ENCODE results near the gene SPATA45. TPM values are rescaled to one million over a fixed set of nuclear protein-coding genes. Genes with fewer than 3 reads are reported as not detected.
A peak's percentile ranks its signal among the peaks of the same experiment; 100 is the strongest.

SPATA45 gene
- total and polyA plus RNA-seq, 2 donors (not counting 1 experiment from before 2014, with no cell fraction given) = 0.44 to 0.83 TPM

- Histone ChIP-seq H3K36me3 (ENCODE audit: control insufficient read depth, insufficient read depth, low read length) (peaks cover 2% of the 10 kb centered on the region), H3K4me1 (ENCODE audit: control insufficient read depth, extremely low read depth, insufficient read depth, low read length) (peaks cover 6% of the 10 kb centered on the region), H3K27ac (ENCODE audit: insufficient read depth, low read length) (no peak overlapping the region), H3K9ac (ENCODE audit: insufficient read depth, low read length) (no peak overlapping the region), H4K20me1 (ENCODE audit: control insufficient read depth, extremely low read depth, insufficient read depth, low read length) (no peaks in the 10 kb centered on the region), H3K4me3 (replicated peaks in 1 of 4; ENCODE audit: control extremely low read depth in 1 of 4, insufficient read depth in 1 of 4, low read depth in 3 of 4, low read length in 4 of 4) (no peak overlapping the region), H3K79me2 (ENCODE audit: control insufficient read depth, insufficient read depth, low read length) (peaks cover 4% of the 10 kb centered on the region), H3K27me3 (ENCODE audit: control insufficient read depth, insufficient read depth, low read length) (no peaks in the 10 kb centered on the region), H3K4me2 (ENCODE audit: extremely low read depth, insufficient read depth, low read length) (no peak overlapping the region), H3K9me3 (ENCODE audit: control insufficient read depth, insufficient read depth, low read depth, low read length) (no peaks in the 10 kb centered on the region), H2AFZ (ENCODE audit: low read length) (no peak overlapping the region)
- TF ChIP-seq, protein P1, sequence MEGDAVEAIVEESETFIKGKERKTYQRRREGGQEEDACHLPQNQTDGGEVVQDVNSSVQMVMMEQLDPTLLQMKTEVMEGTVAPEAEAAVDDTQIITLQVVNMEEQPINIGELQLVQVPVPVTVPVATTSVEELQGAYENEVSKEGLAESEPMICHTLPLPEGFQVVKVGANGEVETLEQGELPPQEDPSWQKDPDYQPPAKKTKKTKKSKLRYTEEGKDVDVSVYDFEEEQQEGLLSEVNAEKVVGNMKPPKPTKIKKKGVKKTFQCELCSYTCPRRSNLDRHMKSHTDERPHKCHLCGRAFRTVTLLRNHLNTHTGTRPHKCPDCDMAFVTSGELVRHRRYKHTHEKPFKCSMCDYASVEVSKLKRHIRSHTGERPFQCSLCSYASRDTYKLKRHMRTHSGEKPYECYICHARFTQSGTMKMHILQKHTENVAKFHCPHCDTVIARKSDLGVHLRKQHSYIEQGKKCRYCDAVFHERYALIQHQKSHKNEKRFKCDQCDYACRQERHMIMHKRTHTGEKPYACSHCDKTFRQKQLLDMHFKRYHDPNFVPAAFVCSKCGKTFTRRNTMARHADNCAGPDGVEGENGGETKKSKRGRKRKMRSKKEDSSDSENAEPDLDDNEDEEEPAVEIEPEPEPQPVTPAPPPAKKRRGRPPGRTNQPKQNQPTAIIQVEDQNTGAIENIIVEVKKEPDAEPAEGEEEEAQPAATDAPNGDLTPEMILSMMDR (conservative IDR thresholded peaks at IDR 0.05 in 1 of 2, IDR thresholded peaks at IDR 0.05 in 1 of 2; ENCODE audit: low read depth in 1 of 2, low read length in 2 of 2) = no peak
- no peak for TF ChIP-seq EZH2 (IDR thresholded peaks at IDR 0.05; ENCODE audit: low read length, missing control alignments)
- DNase-seq (ENCODE audit: low read depth in 2 of 2) = no peak
These were observed 52.9 kb downstream of the SPATA45 start for GRCh38 chr1:212794561-212795014.

GRCh38 chr1:212792396-212792908 is 55.0 kb downstream of the SPATA45 start:
- Histone ChIP-seq H2AFZ (ENCODE audit: low read length) (peak overlapping the region; percentile 97), H4K20me1 (ENCODE audit: control insufficient read depth, extremely low read depth, insufficient read depth, low read length) (no peaks in the 10 kb centered on the region), H3K27ac (ENCODE audit: insufficient read depth, low read length) (peak overlapping the region; percentile 93), H3K4me1 (ENCODE audit: control insufficient read depth, extremely low read depth, insufficient read depth, low read length) (peaks cover 6% of the 10 kb centered on the region), H3K27me3 (ENCODE audit: control insufficient read depth, insufficient read depth, low read length) (no peaks in the 10 kb centered on the region), H3K36me3 (ENCODE audit: control insufficient read depth, insufficient read depth, low read length) (no peaks in the 10 kb centered on the region), H3K9me3 (ENCODE audit: control insufficient read depth, insufficient read depth, low read depth, low read length) (no peaks in the 10 kb centered on the region), H3K4me3 (replicated peaks in 1 of 4; ENCODE audit: control extremely low read depth in 1 of 4, insufficient read depth in 1 of 4, low read depth in 3 of 4, low read length in 4 of 4) (peak overlapping the region; percentile 72 to 100 (median 98)), H3K79me2 (ENCODE audit: control insufficient read depth, insufficient read depth, low read length) (peaks cover 7% of the 10 kb centered on the region), H3K9ac (ENCODE audit: insufficient read depth, low read length) (peak overlapping the region; percentile 89), H3K4me2 (ENCODE audit: extremely low read depth, insufficient read depth, low read length) (peak overlapping the region; percentile 75)
- no peak for DNase-seq (ENCODE audit: low read depth in 2 of 2)
- TF ChIP-seq, protein P1 (conservative IDR thresholded peaks at IDR 0.05 in 1 of 2, IDR thresholded peaks at IDR 0.05 in 1 of 2; ENCODE audit: low read depth in 1 of 2, low read length in 2 of 2) = no peak
- TF ChIP-seq EZH2 (IDR thresholded peaks at IDR 0.05; ENCODE audit: low read length, missing control alignments) = no peak

DNA sequence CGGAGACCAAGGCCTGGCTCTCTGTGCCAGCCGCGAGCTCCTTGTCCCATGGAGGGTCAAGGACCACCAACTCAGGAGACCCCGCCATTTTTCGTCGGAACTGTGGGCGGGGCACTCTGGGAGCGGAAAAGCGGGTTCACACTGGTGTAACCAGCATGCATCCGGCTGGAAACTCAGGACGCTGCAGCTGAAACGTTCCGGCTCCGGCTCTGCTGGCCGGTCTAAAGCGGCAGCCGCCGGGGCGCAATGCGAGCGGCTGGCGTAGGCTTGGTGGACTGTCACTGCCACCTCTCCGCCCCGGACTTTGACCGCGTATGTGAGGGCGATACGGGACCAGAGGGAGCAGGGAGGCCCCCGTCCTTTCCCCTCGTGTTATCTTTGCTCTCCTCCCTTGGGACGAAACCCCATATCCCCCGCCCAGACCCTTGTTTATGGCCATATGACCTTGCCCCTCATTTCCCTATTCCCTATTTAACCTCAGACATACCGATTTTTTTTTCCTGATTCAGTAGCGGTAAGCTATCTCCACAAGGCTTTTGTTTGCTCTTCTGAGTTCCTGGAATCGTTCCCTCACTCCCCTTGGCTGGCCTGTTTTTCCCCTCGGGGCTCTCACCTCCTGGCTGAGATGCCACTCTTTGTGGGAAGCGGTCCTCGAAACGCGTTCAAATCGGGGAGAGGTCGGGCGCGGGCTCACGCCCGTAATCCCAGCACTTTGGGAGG is 55.6 kb downstream of the SPATA45 start, which contains the start of the genes NSL1 and TATDN3:
NSL1 (minus strand) TSS at position 102 of the 720 bp plus-strand sequence; CDS start at position 88, 14 bp downstream.
TATDN3 (plus strand) TSS at position 219 of the 720 bp plus-strand sequence; CDS start at position 247, 28 bp downstream.
- Histone ChIP-seq H3K36me3 (ENCODE audit: control insufficient read depth, insufficient read depth, low read length) (no peaks in the 10 kb centered on the region), H3K27ac (ENCODE audit: insufficient read depth, low read length) (peak within 1 kb of the TSS; percentile 93), H2AFZ (ENCODE audit: low read length) (peak within 1 kb of the TSS; percentile 97), H3K4me3 (replicated peaks in 1 of 4; ENCODE audit: control extremely low read depth in 1 of 4, insufficient read depth in 1 of 4, low read depth in 3 of 4, low read length in 4 of 4) (peak within 1 kb of the TSS; percentile 72 to 100 (median 98)), H4K20me1 (ENCODE audit: control insufficient read depth, extremely low read depth, insufficient read depth, low read length) (no peaks in the 10 kb centered on the region), H3K79me2 (ENCODE audit: control insufficient read depth, insufficient read depth, low read length) (peaks cover 7% of the 10 kb centered on the region), H3K9me3 (ENCODE audit: control insufficient read depth, insufficient read depth, low read depth, low read length) (no peaks in the 10 kb centered on the region), H3K27me3 (ENCODE audit: control insufficient read depth, insufficient read depth, low read length) (no peaks in the 10 kb centered on the region), H3K4me1 (ENCODE audit: control insufficient read depth, extremely low read depth, insufficient read depth, low read length) (peaks cover 6% of the 10 kb centered on the region), H3K4me2 (ENCODE audit: extremely low read depth, insufficient read depth, low read length) (peak within 1 kb of the TSS; percentile 96), H3K9ac (ENCODE audit: insufficient read depth, low read length) (peak within 1 kb of the TSS; percentile 89)
- DNase-seq (ENCODE audit: low read depth in 2 of 2) = peak; percentile 92 to 93
- TF ChIP-seq, protein P1 (conservative IDR thresholded peaks at IDR 0.05 in 1 of 2, IDR thresholded peaks at IDR 0.05 in 1 of 2; ENCODE audit: low read depth in 1 of 2, low read length in 2 of 2) = no peak
- TF ChIP-seq EZH2 (IDR thresholded peaks at IDR 0.05; ENCODE audit: low read length, missing control alignments) = no peak
